Smooth muscle cell of bladder (primary cell): ENCODE measurements around the gene HIVEP1. TPM values are rescaled to one million over a fixed set of nuclear protein-coding genes. Genes with fewer than 3 reads are reported as not detected.

Source experiments
- total RNA-seq: library from RNA; depleted of rRNA; stranded (reverse); fragments of >200 nt; gene quantifications from 2 replicates; pipeline ENCODE4 v1.2.3, GENCODE V29; 2014

Gene HIVEP1
- 9.2 and 11.2 TPM in 2 replicates for total RNA-seq

DNA sequence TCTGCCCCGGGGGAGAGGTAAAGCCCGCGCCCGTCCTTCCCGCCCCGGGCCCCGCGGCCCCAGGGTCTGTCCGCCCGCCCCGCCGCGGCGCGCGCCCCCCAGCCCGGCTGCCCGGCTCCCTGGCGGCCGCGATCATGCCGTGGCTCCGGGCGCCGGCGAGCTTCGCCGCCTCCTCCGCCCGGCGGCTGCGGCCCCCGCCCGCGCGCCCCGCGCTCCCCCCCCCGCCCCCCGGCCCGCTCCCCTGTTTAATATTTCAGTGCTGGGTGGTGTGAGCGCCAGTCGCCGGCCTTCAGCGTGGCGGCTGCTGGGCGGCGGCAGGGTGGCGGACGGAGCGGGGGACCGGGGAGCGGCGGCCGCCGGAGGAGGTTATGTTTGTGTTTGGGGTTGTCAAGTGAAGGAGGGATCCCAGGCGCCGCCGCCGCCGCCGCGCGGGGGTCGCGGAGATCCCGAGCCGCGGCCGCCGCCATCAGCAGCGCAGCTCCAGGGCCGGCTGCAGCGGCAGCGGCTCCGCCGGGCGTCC is at the start of gene HIVEP1:
Gene HIVEP1 (plus strand): TSS at position 275 of the 520 bp plus-strand sequence. CDS start 3,317 bp downstream, outside the sequence.

Other genes with a start within 250 kb of the HIVEP1 start
- gene ADTRP, start 233.5 kb upstream of the HIVEP1 start, total RNA-seq: 2.7 and 3.5 TPM in 2 replicates